ENCODE results near the gene FBXL13.
A peak's percentile ranks its signal among the peaks of the same experiment; 100 is the strongest.

Gene FBXL13

DNA sequence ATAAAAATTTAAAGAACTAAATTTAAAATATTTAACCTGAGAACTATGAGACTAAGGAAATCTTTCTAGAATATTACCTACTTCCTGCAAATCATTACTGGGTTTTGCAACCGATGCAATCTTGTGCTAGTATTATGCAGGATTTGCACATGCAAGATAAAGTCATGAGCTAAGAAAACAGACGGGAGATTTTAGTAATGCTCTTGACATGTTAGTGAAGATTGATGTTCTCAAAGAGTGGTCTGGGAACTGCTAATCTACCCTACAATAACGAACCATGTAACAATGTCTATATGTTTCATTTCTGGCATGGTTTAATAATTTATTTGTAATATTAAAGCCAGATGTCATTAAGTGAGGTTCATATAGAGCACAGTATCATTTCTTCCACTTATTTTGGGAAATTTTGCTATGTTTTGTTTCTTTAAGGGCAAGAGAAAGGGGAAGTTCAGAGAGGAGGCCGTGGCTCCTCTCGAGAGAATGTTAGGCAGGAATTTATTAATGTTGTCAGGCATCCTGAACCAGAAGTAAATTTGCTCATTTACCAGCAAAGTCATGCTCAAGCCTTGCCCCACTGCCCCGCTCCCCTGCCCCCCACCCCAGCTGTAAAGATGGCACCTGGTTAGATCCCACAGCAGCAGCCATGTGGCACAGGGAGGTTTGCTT lies 139.0 kb downstream of the FBXL13 start:
- DNase-seq (ENCODE audit: low read depth): peak; percentile 31
- no peak overlapping the region for H3K4me3 ChIP-seq (ENCODE audit: low read length)
- TF ChIP-seq, protein P1, sequence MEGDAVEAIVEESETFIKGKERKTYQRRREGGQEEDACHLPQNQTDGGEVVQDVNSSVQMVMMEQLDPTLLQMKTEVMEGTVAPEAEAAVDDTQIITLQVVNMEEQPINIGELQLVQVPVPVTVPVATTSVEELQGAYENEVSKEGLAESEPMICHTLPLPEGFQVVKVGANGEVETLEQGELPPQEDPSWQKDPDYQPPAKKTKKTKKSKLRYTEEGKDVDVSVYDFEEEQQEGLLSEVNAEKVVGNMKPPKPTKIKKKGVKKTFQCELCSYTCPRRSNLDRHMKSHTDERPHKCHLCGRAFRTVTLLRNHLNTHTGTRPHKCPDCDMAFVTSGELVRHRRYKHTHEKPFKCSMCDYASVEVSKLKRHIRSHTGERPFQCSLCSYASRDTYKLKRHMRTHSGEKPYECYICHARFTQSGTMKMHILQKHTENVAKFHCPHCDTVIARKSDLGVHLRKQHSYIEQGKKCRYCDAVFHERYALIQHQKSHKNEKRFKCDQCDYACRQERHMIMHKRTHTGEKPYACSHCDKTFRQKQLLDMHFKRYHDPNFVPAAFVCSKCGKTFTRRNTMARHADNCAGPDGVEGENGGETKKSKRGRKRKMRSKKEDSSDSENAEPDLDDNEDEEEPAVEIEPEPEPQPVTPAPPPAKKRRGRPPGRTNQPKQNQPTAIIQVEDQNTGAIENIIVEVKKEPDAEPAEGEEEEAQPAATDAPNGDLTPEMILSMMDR (conservative IDR thresholded peaks at IDR 0.05; ENCODE audit: low read length): no peak

DNA sequence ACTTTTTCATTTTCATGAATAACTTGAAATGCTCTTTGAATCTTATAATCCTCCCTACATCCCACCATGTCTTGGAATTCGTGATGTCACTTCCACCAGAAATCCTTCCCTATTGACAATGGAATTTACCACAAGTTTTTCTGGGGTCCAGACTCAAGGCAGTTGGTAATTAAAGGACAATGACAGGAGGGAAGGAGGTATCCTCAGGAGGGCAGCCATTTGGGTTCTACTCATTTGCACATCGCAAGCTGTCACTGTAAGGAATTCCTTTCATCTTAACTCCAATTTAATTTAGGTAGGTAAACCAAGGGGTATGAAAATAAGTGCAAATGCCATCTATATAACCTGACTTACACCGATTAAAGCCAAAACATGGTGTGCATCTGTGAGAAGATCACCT lies 139.9 kb downstream of the FBXL13 start:
- no peak for DNase-seq (ENCODE audit: low read depth)
- no peak overlapping the region for H3K4me3 ChIP-seq (ENCODE audit: low read length)

DNA sequence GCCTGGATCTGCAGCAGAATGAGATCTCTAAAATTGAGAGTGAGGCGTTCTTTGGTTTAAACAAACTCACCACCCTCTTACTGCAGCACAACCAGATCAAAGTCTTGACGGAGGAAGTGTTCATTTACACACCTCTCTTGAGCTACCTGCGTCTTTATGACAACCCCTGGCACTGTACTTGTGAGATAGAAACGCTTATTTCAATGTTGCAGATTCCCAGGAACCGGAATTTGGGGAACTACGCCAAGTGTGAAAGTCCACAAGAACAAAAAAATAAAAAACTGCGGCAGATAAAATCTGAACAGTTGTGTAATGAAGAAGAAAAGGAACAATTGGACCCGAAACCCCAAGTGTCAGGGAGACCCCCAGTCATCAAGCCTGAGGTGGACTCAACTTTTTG lies 140.4 kb downstream of the FBXL13 start:
- TF ChIP-seq, protein P1 (conservative IDR thresholded peaks at IDR 0.05; ENCODE audit: low read length): no peak
- no peak for DNase-seq (ENCODE audit: low read depth)
- 0 out of 2 replicates have a peak overlapping the region, but pooled peaks have one; percentile 3 for H3K4me3 ChIP-seq (ENCODE audit: low read length)

More for the DNA sequence above, 139.9 kb downstream of the FBXL13 start:
- TF ChIP-seq, protein P1 (conservative IDR thresholded peaks at IDR 0.05; ENCODE audit: low read length): no peak

DNA sequence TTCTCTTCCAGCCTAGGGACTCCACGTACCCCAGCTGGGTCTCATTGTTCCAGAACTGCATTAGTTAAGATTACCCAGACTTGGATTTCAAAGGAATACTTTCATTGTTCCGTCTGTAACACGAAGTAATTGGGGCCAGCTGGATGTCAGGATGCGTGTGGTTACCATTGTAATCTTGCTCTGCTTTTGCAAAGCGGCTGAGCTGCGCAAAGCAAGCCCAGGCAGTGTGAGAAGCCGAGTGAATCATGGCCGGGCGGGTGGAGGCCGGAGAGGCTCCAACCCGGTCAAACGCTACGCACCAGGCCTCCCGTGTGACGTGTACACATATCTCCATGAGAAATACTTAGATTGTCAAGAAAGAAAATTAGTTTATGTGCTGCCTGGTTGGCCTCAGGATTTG lies 140.8 kb downstream of the FBXL13 start:
- 0 out of 2 replicates have a peak overlapping the region, but pooled peaks have one; percentile 3 for H3K4me3 ChIP-seq (ENCODE audit: low read length)
- peak; percentile 96 for DNase-seq (ENCODE audit: low read depth)
- TF ChIP-seq, protein P1 (conservative IDR thresholded peaks at IDR 0.05; ENCODE audit: low read length): no peak

DNA sequence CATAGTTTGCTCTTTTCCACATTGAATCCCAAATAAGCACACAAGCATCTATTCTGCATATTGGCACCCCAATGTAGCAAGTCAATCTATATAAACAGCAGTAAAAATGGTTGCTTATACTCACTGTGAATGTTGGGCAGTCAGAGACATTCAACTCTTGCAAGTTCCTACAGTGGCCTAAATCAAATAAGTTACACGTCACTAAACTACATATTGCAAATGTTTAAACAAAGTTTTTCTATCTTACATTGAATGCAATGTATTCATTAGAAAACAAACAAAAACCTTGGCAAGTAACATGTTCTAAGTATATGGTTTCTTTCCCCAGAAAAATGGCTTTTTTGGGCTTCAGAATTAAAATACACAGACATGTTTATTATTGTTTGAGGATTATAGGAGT lies 142.8 kb downstream of the FBXL13 start:
- TF ChIP-seq, protein P1 (conservative IDR thresholded peaks at IDR 0.05; ENCODE audit: low read length): no peak
- no peak for DNase-seq (ENCODE audit: low read depth)
- H3K4me3 ChIP-seq (ENCODE audit: low read length): no peak overlapping the region

DNA sequence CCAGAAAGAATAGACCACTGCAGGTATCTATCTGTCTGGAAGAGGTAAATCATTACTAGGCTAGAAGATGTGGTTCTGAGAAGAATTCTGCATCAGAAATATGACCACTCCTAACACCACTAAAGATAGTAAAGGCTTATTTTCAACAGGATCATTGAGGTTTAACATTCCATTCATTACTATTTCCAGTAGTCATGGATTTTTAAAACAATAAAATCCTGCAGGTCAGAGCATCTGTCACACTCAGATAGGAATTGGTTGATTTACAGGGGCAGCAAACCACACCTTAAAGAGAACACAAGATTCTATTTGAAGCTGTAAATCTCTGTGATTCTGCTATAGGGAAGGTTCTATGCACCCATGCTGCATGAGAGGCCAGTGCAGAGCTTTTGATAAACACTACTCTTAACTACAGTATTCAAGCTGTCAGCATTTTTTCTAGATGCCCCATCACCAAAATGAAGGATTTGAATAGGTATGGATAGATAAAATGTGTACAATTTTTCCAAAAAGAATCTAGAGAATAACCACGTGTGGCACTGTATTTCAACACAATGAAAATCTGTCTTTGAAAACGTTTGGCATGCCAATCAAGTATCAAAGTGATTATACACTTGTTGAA lies 147.2 kb downstream of the FBXL13 start:
- TF ChIP-seq, protein P1 (conservative IDR thresholded peaks at IDR 0.05; ENCODE audit: low read length): no peak
- DNase-seq (ENCODE audit: low read depth): peak; percentile 33
- H3K4me3 ChIP-seq (ENCODE audit: low read length): no peak overlapping the region

DNA sequence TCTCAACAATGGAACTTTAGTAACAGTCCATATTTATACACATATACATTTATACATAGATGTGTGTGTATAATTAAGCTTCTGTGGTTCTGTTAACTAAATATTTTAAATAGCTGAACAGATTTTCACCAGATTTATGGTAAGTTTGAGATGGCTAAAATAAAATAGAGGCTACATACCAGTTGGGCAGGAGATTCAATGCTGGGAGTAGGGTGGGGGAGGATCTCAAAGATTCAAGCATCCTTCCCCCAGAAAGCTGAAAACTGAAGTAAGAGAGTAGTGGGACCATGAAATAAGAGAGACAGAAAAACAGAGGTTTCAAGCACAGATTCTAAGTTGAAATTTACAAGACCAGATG lies 147.8 kb downstream of the FBXL13 start:
- DNase-seq (ENCODE audit: low read depth): no peak
- TF ChIP-seq, protein P1 (conservative IDR thresholded peaks at IDR 0.05; ENCODE audit: low read length): no peak
- H3K4me3 ChIP-seq (ENCODE audit: low read length): no peak overlapping the region
